Mesenchymal stem cell (in vitro differentiated cells and primary cell): Measurements from ENCODE around the gene NRG3.

Source experiments
- DNase-seq: peaks from one replicate; pipeline ENCODE4 v3.0.0-alpha.2; 2013
- H2AFZ ChIP-seq: one replicate; pipeline ENCODE4 v1.6.1; 2013; ENCODE audit warnings: low read depth, mild to moderate bottlenecking, control low read depth, inconsistent platforms, low read length, moderate library complexity
- H2AK5ac ChIP-seq: 2 replicates; pipeline ENCODE4 v1.6.1; 2013; ENCODE audit warnings: low read length, moderate library complexity, mild to moderate bottlenecking, inconsistent platforms; ENCODE audit not compliant: severe bottlenecking
- H2BK120ac ChIP-seq: one replicate; pipeline ENCODE4 v1.6.1; 2013; ENCODE audit warnings: low read depth, mild to moderate bottlenecking, inconsistent platforms, low read length, moderate library complexity
- H2BK12ac ChIP-seq, 2 experiments: one replicate each; pipeline ENCODE4 v1.6.1; 2013; ENCODE audit warnings: inconsistent platforms in 2 of 2, low read length in 2 of 2, mild to moderate bottlenecking in 2 of 2, moderate library complexity in 2 of 2, control low read depth in 1 of 2
- H2BK15ac ChIP-seq: one replicate; pipeline ENCODE4 v1.6.1; 2013; ENCODE audit warnings: mild to moderate bottlenecking, low read depth, inconsistent platforms; ENCODE audit not compliant: poor library complexity, severe bottlenecking
- H2BK5ac ChIP-seq: 2 replicates; pipeline ENCODE4 v1.6.1; 2013; ENCODE audit warnings: low read depth, mild to moderate bottlenecking, low read length, control low read depth, inconsistent platforms; ENCODE audit not compliant: poor library complexity, severe bottlenecking
- H3K14ac ChIP-seq, 2 experiments: one replicate each; pipeline ENCODE4 v1.6.1; 2013; ENCODE audit warnings: inconsistent platforms in 2 of 2, low read length in 2 of 2, control low read depth in 1 of 2, mild to moderate bottlenecking in 1 of 2, moderate library complexity in 1 of 2
- H3K18ac ChIP-seq, 2 experiments: one replicate each; pipeline ENCODE4 v1.6.1; 2013; ENCODE audit warnings: inconsistent platforms in 2 of 2, low read length in 2 of 2, control low read depth in 1 of 2, low read depth in 1 of 2, mild to moderate bottlenecking in 1 of 2
- H3K23ac ChIP-seq, 2 experiments: one replicate each; pipeline ENCODE4 v1.6.1; 2013; ENCODE audit warnings: inconsistent platforms in 2 of 2, low read length in 2 of 2, mild to moderate bottlenecking in 2 of 2, moderate library complexity in 2 of 2, control low read depth in 1 of 2
- H3K27ac ChIP-seq: 2 replicates; pipeline ENCODE4 v1.5.1; 2013; ENCODE audit warnings: mild to moderate bottlenecking, moderate library complexity, low read length, control low read depth, inconsistent platforms; ENCODE audit not compliant: poor library complexity, severe bottlenecking
- H3K27me3 ChIP-seq, 2 experiments: 2 replicates each; pipeline versions ENCODE4 v1.6.1 to v1.7.0; 2013; ENCODE audit warnings: low read length in 2 of 2, mild to moderate bottlenecking in 2 of 2, moderate library complexity in 2 of 2, control low read depth in 1 of 2, inconsistent platforms in 1 of 2; ENCODE audit not compliant: control insufficient read depth in 1 of 2, insufficient read depth in 1 of 2
- H3K36me3 ChIP-seq, 2 experiments: 2 replicates each; pipeline versions ENCODE4 v1.6.1 to v1.7.0; 2013; ENCODE audit warnings: low read length in 2 of 2, control low read depth in 1 of 2, inconsistent platforms in 1 of 2, low read depth in 1 of 2, mild to moderate bottlenecking in 1 of 2; ENCODE audit not compliant: insufficient read depth in 2 of 2, control insufficient read depth in 1 of 2
- H3K4ac ChIP-seq, 2 experiments: one replicate each; pipeline ENCODE4 v1.6.1; 2013; ENCODE audit warnings: inconsistent platforms in 2 of 2, low read length in 2 of 2, mild to moderate bottlenecking in 2 of 2, moderate library complexity in 2 of 2, control low read depth in 1 of 2, low read depth in 1 of 2
- H3K4me1 ChIP-seq: 2 replicates; pipeline ENCODE4 v1.6.1; 2013; ENCODE audit warnings: low read depth, low read length, control low read depth; ENCODE audit not compliant: control insufficient read depth, insufficient read depth
- H3K4me2 ChIP-seq: 2 replicates; pipeline ENCODE4 v1.6.1; 2013; ENCODE audit warnings: low read length, mild to moderate bottlenecking, inconsistent platforms; ENCODE audit not compliant: poor library complexity, severe bottlenecking
- H3K4me3 ChIP-seq, 2 experiments: 2 replicates each; pipeline versions ENCODE4 v1.5.1 to v1.7.0; 2013; ENCODE audit warnings: low read length in 2 of 2, mild to moderate bottlenecking in 2 of 2, control low read depth in 1 of 2, low read depth in 1 of 2; ENCODE audit not compliant: insufficient read depth in 1 of 2
- H3K79me1 ChIP-seq: replicated peaks from 2 replicates; pipeline ENCODE4 v1.6.1; 2013; ENCODE audit warnings: mild to moderate bottlenecking, control low read depth, low read length, inconsistent platforms; ENCODE audit not compliant: poor library complexity, severe bottlenecking
- H3K9ac ChIP-seq: 2 replicates; pipeline ENCODE4 v1.7.0; 2013; ENCODE audit warnings: mild to moderate bottlenecking, low read length, moderate library complexity
- H3K9me3 ChIP-seq: 2 replicates; pipeline ENCODE4 v1.7.0; 2013; ENCODE audit warnings: mild to moderate bottlenecking, low read length; ENCODE audit not compliant: control insufficient read depth
- H4K8ac ChIP-seq: one replicate; pipeline ENCODE4 v1.6.1; 2013; ENCODE audit warnings: inconsistent platforms, mild to moderate bottlenecking, low read length, moderate library complexity
- H4K91ac ChIP-seq: one replicate; pipeline ENCODE4 v1.6.1; 2013; ENCODE audit warnings: mild to moderate bottlenecking, low read length, inconsistent platforms
- WGBS: methylation state at CpG from one replicate; pipeline ENCODE4 v1.1.7; 2013; ENCODE audit warnings: mixed read lengths; 5-methylcytosine and 5-hydroxymethylcytosine counted together

Gene NRG3

GRCh38 chr10:81877596-81877995 lies 2.6 kb downstream of the NRG3 start:
- Histone ChIP-seq H2BK12ac (no peak overlapping the region), H2AFZ (no peak overlapping the region), H3K14ac (no peak overlapping the region), H2BK15ac (no peak overlapping the region), H2BK120ac (no peak overlapping the region), H4K91ac (no peak overlapping the region), H3K4ac (no peak overlapping the region), H3K18ac (no peak overlapping the region), H3K9me3 (no peaks in the 10 kb centered on the region), H3K27ac (no peak overlapping the region), H3K4me3 (no peak overlapping the region), H3K23ac (no peak overlapping the region), H2BK5ac (no peak overlapping the region), H3K9ac (no peak overlapping the region), H3K27me3 (peaks cover 40 to 45% of the 10 kb centered on the region in 2 experiments), H3K4me1 (peaks cover 21% of the 10 kb centered on the region), H3K4me2 (no peak overlapping the region), H2AK5ac (no peak overlapping the region), H3K79me1 (no peaks in the 10 kb centered on the region), H4K8ac (no peak overlapping the region), H3K36me3 (no peaks in the 10 kb centered on the region)
- WGBS: 55% methylated on average over 2 of the region's 2 CpGs
- no peak for DNase-seq

DNA sequence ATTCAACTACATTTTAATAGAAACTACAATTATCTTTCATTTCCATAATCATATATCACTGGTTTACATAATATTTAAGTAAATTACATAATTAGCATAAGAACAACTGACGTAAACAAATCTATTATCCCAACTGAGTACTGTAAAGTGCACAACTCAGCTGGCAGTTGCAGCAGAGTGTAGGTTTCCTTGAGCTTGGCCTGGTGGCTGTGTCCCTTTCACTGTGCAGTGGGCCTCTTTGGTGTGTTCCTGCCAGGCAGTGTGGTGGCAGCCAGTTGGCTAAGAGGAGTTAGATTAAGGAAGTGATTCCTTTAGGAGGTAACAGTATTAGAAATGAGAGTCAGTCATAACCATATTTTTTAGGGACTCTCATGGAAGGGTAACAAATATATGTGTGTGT lies 7.0 kb downstream of the NRG3 start:
- H2AFZ ChIP-seq: no peak overlapping the region
- no peaks in the 10 kb centered on the region for H3K9me3 ChIP-seq
- no peak overlapping the region for H3K23ac ChIP-seq
- WGBS: no CpG with 5 or more reads among the region's 1 CpG
- H3K4me3 ChIP-seq: no peak overlapping the region
- no peak overlapping the region for H4K8ac ChIP-seq
- no peak for DNase-seq
- H2BK5ac ChIP-seq: no peak overlapping the region
- no peak overlapping the region for H3K27ac ChIP-seq
- H2BK120ac ChIP-seq: no peak overlapping the region
- no peak overlapping the region for H3K4me2 ChIP-seq
- H4K91ac ChIP-seq: no peak overlapping the region
- H3K36me3 ChIP-seq: no peaks in the 10 kb centered on the region
- H3K27me3 ChIP-seq: peaks cover 10% of the 10 kb centered on the region in 2 experiments
- no peak overlapping the region for H2AK5ac ChIP-seq
- no peak overlapping the region for H2BK12ac ChIP-seq
- H3K4me1 ChIP-seq: no peaks in the 10 kb centered on the region
- no peak overlapping the region for H3K14ac ChIP-seq
- no peak overlapping the region for H3K9ac ChIP-seq
- no peak overlapping the region for H2BK15ac ChIP-seq
- H3K79me1 ChIP-seq: no peaks in the 10 kb centered on the region
- H3K4ac ChIP-seq: no peak overlapping the region
- no peak overlapping the region for H3K18ac ChIP-seq

- no peak overlapping the region for H3K4ac ChIP-seq
- H3K18ac ChIP-seq: no peak overlapping the region
- H3K4me2 ChIP-seq: no peak overlapping the region
- H2BK15ac ChIP-seq: no peak overlapping the region
- no peak overlapping the region for H3K4me3 ChIP-seq
- H3K36me3 ChIP-seq: no peaks in the 10 kb centered on the region
- H3K23ac ChIP-seq: no peak overlapping the region
- H3K9me3 ChIP-seq: no peaks in the 10 kb centered on the region
- H3K27me3 ChIP-seq: no peaks in the 10 kb centered on the region
- H4K91ac ChIP-seq: no peak overlapping the region
- no peak overlapping the region for H3K14ac ChIP-seq
- no peak overlapping the region for H2BK120ac ChIP-seq
- H2AFZ ChIP-seq: no peak overlapping the region
- WGBS: no CpG with 5 or more reads among the region's 1 CpG
- no peak overlapping the region for H3K9ac ChIP-seq
- H3K79me1 ChIP-seq: no peaks in the 10 kb centered on the region
- H2BK12ac ChIP-seq: no peak overlapping the region
- no peak overlapping the region for H2BK5ac ChIP-seq
- H3K27ac ChIP-seq: no peak overlapping the region
- no peak overlapping the region for H2AK5ac ChIP-seq
- no peak overlapping the region for H4K8ac ChIP-seq
- H3K4me1 ChIP-seq: no peaks in the 10 kb centered on the region
- DNase-seq: no peak
These were observed 9.9 kb downstream of the NRG3 start for GRCh38 chr10:81884856-81885255.

DNA sequence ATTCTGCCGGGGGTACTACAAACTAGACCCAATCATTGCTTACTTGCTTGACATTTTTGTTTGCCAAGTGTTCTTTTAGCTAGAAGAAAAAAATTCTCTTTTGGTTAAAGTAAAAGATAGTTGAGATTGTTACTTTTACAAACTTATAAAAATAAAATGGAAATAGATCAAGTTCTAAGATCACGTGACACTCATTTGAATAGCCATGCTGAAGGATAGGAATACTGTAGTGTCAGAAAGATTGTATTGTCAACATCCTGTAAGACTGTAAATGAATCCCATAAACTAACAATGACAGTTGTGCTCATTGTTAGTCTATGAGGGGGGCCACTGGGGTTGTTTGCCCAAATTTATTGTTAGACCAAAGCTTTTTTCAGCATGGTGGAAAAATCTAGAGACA lies 10.5 kb downstream of the NRG3 start:
- no peak overlapping the region for H3K4me2 ChIP-seq
- H3K4ac ChIP-seq: no peak overlapping the region
- H2AK5ac ChIP-seq: no peak overlapping the region
- H4K91ac ChIP-seq: no peak overlapping the region
- no peak for DNase-seq
- H3K27me3 ChIP-seq: no peaks in the 10 kb centered on the region
- H3K14ac ChIP-seq: no peak overlapping the region
- no peak overlapping the region for H2BK15ac ChIP-seq
- H3K27ac ChIP-seq: no peak overlapping the region
- no peaks in the 10 kb centered on the region for H3K9me3 ChIP-seq
- no peaks in the 10 kb centered on the region for H3K36me3 ChIP-seq
- no peak overlapping the region for H3K9ac ChIP-seq
- no peak overlapping the region for H2AFZ ChIP-seq
- 100% methylated on average over 1 of the region's 2 CpGs for WGBS
- H3K79me1 ChIP-seq: no peaks in the 10 kb centered on the region
- H2BK120ac ChIP-seq: no peak overlapping the region
- no peak overlapping the region for H3K18ac ChIP-seq
- H2BK5ac ChIP-seq: no peak overlapping the region
- H3K4me3 ChIP-seq: no peak overlapping the region
- H3K4me1 ChIP-seq: no peaks in the 10 kb centered on the region
- no peak overlapping the region for H3K23ac ChIP-seq
- H4K8ac ChIP-seq: no peak overlapping the region
- H2BK12ac ChIP-seq: no peak overlapping the region
